Right kidney (tissue), 9 donors: Measurements from ENCODE around the gene SYT12.
"Not testable (repeated sequence)": the region's sequence is repeated elsewhere in the genome, so short reads cannot be mapped to it uniquely, and the experiment has no call there.

ENCODE experiments used
- DNase-seq: peaks from one replicate; pipeline ENCODE4 v3.0.0-alpha.2; 2016
- long read RNA-seq, 8 donors: transcript quantifications; one replicate each; lab custom pipeline, GENCODE V29; 2026

Gene SYT12
- long read RNA-seq, donor 1 = 0 reads
- long read RNA-seq, donor 2 = 0 reads
- long read RNA-seq, donor 3 = 0 reads
- long read RNA-seq, donor 4 = 0 reads
- long read RNA-seq, donor 5 = 0 reads
- long read RNA-seq, donor 6 = 0 reads
- long read RNA-seq, donor 7 = 0 reads
- long read RNA-seq, donor 8 = 0 reads

GRCh38 chr11:67022961-67023956 is at the start of gene SYT12:
SYT12 (plus strand) TSS chr11:67023134; CDS start chr11:67030145, 7,011 bp downstream.
- DNase-seq = peak; percentile 53

DNA sequence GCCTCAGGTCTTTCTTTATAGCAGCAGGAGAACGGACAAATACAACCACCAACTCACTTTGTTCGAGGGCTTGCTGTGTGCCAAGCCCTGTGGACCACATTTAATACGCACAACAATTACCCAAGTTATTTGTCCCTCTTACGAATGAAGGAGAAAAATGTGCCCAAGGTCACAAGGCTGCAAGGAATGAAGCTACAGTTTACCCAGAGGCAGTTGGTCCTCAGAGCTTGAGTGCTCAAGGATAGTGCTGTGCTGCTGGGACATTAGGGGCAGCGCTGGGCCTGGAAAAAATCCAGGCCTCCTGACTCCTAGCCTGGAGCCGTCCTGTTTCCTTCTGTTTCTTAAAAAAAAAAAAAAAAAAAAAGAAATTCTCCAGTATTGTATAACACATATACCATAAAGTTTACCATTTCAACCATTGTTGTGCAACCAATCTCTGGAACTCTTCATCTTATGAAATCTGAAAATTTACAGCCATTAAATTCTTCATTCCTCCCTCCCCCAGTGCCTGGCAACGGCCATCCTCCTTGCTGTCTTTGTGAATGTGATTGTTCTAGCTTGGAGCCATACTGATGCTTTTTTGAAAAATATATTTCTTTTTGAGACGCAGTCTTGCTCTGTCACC is 48.9 kb upstream of the SYT12 start:
- no peak for DNase-seq

- no peak for DNase-seq
Observed at GRCh38 chr11:66974724-66975404, 48.1 kb upstream of the SYT12 start, which contains the start of gene C11orf86. C11orf86 (plus strand) TSS chr11:66975304; CDS start chr11:66975363, 59 bp downstream.

DNA sequence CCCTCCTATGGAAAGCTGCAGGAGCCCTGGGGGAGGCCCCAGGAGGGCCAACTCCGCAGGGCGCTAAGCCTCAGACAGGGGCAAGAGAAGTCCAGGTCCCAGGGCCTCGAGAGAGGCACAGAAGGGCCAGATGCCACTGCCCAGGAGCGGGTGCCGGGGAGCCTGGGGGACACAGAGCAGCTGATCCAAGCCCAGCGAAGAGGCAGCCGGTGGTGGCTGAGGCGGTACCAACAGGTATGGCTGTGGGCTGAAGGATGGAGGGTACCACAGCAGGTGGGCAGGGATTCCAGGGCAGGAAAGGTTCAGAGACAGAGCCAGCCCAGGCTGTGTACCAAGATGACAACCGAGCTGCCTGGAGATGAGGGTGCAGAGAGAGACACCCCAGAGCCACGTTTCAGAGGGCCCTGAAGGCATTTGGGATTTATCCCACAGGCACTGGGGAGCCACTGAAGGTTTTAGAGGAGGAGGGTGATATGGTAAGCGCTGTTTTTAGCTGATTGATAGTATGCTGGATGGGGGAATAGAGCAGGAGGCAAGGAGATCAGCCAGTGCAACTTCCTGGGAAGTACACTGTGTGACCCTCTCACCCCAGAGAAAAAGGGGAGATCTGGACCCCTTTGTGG is 47.4 kb upstream of the SYT12 start:
- DNase-seq = no peak

DNA sequence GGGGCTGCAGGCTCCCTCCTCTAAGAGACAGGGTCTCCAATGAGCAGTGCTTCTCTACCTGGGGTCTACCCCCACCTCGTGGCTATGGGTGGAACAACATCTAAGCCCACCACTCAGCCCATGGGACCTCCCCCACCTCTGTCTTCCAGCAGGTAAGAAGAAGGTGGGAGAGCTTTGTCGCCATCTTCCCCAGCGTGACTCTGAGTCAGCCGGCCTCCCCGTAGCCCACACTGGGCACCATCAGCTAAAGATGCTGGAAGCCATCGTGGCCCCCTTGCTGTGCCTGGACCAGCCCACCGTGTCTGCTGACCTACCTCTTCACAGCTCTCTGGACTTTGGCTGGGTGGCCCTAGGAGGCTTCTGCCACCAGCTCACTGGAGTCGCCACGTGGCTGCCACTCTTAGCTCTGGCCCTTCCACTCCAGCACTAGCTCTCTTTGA is 46.9 kb upstream of the SYT12 start:
- peak; percentile 54 for DNase-seq

GRCh38 chr11:66976925-66977324 is 46.0 kb upstream of the SYT12 start:
- no peak for DNase-seq

DNA sequence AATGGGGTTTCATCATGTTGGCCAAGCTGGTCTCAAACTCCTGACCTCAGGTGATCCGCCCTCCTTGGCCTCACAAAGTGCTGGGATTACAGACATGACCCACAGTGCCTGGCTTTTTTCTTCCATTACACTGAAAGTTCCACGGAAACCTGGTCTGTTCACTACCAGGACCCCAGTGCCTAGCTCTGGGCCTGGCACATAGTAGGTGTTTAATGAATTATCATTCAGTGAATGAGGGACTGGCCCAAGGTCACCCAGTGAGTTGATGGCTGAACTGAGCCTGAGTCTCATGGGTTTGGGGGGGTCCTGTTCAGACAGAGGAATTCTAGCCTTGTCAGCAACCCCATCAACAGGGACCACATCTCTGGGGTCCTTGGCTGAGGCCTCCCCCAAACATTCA is 44.7 kb upstream of the SYT12 start:
- no peak for DNase-seq

DNA sequence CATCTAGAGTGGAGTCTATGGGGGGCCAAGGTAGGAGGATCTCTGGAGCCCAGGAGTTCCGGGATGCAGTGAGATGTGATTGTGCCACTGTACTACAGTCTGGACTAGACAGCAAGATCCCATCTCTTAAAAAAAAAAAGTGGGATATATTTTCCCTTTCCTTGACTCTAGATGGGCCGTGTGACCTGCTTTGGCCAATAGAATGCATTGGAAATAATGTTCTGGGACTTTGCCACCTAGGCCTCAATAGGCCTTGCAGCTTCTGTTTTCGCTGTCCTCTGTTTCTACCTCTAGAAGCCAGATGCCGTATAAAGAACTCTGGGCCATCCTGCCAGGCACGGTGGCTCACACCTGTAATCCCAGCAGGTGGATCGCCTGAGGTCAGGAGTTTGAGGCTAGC is 44.2 kb upstream of the SYT12 start:
- no peak for DNase-seq

- no peak for DNase-seq
Observed at GRCh38 chr11:66979336-66979980, 43.5 kb upstream of the SYT12 start.

GRCh38 chr11:66981976-66982578 is 40.9 kb upstream of the SYT12 start:
- DNase-seq = no peak

GRCh38 chr11:66983275-66983924 is 39.5 kb upstream of the SYT12 start:
- DNase-seq = no peak

DNA sequence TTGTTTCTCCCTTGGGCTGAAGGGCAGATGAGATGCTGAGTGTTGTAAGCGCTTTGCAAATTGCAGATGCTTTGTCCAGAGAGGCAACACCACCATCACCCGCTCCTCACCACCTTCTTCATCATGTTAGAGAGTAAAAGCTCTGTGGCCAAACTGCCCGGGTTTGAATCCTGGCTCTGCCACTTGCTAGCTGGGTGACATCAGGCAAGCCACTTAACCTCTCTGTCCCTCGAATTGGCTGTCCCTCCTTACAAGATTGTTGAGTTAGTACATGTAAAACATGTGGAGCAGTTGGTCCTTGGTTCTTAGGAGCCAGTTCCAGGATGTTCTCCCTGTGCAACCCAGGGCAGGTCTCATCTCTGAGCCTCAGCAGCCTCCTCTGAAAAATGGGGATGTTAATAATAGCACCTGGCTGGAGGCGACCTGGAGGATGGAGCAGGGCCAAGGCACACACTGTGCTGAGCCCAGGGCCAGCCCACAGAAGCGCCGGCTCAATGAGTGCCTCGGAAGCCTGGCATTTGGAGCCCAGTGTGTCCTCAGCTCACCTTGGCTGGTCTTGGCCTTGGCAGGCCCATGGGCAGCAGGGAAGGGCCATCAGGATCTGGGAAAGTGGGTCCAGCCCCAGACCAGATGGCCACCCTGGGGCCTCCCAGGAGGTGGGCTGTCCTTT is 37.3 kb upstream of the SYT12 start:
- no peak for DNase-seq

GRCh38 chr11:66986178-66986545 is 36.8 kb upstream of the SYT12 start:
- no peak for DNase-seq

GRCh38 chr11:66987158-66987620 is 35.7 kb upstream of the SYT12 start:
- no peak for DNase-seq

DNA sequence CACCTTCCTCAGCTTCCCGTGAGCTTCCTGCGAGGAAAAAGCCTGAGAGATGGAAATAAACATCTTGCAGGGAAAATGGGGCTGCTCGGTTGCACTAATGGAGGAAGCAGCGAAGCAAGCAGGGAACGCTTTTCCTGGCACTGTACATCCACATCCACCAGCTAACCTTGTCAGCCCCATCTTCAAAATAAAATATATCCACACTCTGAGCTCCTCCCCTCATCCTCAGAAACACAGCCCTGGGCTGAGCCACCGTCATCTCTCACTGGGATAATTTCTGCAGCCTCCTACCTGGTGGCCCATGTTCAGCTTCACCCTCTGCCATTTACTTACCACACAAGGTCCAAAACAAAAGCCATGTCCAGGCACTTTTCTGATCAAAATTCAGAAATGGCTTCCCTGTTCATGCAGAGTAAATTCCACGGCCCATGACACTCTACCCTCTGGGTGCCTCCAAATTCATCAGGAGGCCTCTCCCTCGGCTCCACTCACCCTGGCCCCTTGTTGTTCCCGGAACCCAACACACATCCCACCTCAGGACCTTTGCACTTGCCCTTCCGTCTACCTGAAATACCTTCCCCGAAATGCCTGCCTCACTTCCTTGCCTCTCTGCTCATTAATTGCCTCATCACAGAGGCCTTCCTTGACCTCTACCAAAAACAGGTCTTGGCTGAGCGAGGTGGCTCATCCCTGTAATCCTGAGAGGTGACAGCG is 34.9 kb upstream of the SYT12 start:
- no peak for DNase-seq

DNA sequence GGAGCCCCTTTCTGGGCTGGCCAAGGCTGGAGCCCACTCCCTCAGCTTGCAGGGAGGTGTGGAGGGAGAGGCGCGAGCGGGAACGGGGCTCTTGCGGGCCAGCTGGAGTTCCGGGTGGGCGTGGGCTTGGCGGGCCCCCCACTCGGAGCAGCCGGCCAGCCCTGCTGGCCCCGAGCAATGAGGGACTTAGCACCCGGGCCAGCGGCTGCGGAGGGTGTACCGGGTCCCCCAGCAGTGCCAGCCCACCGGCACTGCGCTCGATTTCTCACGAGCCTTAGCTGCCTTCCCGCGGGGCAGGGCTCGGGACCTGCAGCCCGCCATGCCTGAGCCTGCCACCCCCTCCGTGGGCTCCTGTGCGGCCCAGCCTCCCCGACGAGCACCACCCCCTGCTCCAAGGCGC is 34.2 kb upstream of the SYT12 start:
- not testable (repeated sequence) for DNase-seq

DNA sequence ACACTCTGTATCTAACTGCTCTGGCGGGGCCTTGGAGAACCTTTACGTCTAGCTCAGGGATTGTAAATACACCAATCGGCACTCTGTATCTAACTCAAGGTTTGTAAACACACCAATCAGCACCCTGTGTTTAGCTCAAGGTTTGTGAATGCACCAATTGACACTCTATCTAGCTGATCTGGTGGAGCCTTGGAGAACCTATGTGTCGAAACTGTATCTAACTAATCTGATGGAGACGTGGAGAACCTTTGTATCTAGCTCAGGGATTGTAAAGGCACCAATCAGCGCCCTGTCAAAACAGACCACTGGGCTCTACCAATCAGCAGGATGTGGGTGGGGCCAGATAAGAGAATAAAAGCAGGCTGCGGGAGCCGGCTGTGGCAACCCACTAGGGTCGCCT is 33.6 kb upstream of the SYT12 start:
- DNase-seq = not testable (repeated sequence)

- no peak for DNase-seq
Observed at GRCh38 chr11:66992041-66992440, 30.9 kb upstream of the SYT12 start.

DNA sequence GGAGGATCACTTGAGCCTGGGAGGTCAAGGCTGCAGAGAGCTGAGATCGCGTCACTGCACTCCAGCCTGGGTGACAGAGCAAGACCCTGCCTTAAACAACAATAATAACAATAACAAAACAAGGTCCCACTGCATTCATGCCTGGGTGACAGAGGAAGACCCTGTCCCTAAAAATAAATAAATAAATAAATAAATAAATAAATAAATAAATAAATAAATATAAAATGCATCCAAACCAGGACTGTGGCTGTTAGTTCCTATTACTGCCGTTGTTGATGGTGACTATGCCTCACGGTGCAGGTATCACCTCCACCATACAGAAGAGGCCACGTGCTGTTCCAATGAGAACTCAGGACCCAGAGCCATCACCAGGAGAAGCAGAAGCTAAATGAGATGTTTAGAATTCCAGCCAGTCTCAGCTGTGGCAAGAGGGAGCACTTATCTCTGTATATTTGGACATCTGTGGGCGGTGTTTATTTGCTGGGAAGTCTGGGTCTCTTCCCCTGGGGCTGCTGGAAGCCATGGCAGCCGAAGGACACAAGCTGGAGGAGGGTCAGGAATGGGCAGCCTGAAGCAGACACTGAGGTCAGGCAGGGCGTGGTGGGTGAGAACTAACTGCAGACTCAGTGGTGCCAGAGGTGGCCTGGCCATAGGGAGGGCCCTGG is 26.2 kb upstream of the SYT12 start:
- no peak for DNase-seq
